HG03175 (cell line): ENCODE measurements around the gene NCOA6.
A peak's percentile ranks its signal among the peaks of the same experiment; 100 is the strongest.
"Not testable (repeated sequence)": the region's sequence is repeated elsewhere in the genome, so short reads cannot be mapped to it uniquely, and the experiment has no call there.

Experiments used
- ATAC-seq: cut with Tn5 transposase; IDR thresholded peaks from one replicate; pipeline ENCODE4 v1.9.1; 2021; ENCODE audit warnings: mild to moderate bottlenecking, moderate library complexity; ENCODE audit not compliant: unreplicated experiment

The NCOA6 gene

GRCh38 chr20:34722560-34722959 is 102.9 kb downstream of the NCOA6 start:
- not testable (repeated sequence) for ATAC-seq

- ATAC-seq: no peak
These were observed 105.2 kb downstream of the NCOA6 start for GRCh38 chr20:34720266-34720665.

DNA sequence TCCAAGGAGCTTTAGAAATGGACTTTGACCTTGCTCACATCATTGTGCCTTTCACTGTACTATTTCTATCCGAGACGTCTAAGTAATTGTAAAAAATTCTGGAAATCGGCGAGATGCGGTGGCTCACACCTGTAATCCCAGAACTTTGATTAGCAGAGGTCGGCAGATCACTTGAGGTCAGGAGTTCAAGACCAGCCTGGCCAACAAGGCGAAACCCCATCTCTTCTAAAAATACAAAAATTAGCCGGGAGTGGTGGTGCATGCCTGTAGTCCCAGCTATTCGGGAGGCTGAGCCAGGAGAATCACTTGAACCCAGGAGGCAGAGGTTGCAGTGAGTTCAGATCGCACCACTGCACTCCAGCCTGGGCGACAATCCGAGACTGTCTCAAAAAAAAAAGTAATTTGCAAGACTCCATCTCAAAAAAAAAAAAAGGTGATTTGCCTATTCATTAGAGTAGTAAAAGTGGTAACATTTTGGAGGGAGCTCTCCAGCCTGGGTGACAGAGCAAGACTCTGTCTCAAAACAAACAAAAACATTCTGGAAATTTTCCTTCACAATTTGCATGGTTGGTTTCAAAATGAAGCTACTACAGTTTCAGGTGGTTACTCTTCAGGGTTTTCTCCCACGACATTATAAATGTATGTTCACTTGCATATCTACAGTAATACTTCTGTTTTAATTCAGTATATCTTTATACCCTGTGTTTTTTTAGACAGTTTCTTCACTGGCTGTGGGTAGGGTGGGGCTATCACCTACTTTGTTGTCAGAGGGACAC is 106.0 kb downstream of the NCOA6 start:
- ATAC-seq: peak; percentile 82

GRCh38 chr20:34717230-34718095 is 108.0 kb downstream of the NCOA6 start:
- ATAC-seq: no peak

DNA sequence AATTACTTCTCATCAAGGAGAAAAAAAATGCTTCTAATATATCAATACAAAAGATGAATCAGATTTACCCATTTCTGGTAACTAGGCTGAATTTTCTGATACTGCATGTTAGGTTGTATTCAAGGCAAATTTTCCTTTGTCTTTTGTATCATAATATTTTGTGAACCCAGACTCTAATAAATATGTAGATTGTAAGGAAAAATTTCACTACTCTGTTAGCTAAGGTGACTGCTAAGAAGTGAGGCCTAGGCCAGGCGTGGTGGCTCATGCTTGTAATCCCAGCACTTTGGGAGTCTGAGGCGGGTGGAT is 108.6 kb downstream of the NCOA6 start:
- ATAC-seq: no peak

GRCh38 chr20:34715384-34715783 is 110.1 kb downstream of the NCOA6 start:
- no peak for ATAC-seq

GRCh38 chr20:34713944-34714515 is 111.4 kb downstream of the NCOA6 start:
- not testable (repeated sequence) for ATAC-seq

- ATAC-seq: no peak
These were observed 112.1 kb downstream of the NCOA6 start for GRCh38 chr20:34713194-34713943.

GRCh38 chr20:34712525-34713192 is 112.8 kb downstream of the NCOA6 start:
- ATAC-seq: no peak

- no peak for ATAC-seq
These were observed 113.5 kb downstream of the NCOA6 start for GRCh38 chr20:34711813-34712430.

DNA sequence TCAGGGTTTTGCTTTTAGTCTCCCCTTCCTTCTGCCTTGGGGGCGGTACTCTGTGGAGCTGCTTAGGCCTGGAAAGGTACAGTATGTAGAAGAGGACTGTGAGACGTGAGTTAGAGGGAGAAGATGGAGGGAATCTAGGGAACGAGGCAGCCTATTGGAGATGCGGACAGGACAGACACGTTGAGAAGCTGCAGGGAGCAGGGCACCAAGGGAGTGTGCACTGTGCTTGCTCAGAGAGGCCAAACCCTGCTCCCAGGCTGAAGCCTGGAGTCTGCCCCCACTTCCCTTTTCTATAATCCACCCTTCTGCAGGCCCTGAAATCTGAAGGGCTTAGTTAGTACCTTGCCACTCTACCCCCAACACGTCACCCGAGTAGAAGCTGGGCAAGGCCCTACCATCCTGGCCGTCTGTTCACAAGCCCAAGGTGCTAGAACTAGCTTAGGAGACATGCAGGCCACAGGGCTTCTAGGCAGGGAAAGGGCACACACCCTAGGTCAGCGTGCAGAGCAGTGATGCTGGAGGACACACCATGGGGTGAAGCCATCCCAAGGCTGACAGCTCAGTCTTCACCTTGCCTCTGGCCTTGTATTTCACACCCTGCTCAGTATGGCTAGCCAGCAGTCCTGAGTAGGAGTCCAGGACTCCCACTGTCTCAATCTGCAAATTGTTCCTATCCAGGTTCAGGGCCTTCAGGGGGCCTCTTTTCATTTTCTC is 114.4 kb downstream of the NCOA6 start:
- ATAC-seq: no peak

DNA sequence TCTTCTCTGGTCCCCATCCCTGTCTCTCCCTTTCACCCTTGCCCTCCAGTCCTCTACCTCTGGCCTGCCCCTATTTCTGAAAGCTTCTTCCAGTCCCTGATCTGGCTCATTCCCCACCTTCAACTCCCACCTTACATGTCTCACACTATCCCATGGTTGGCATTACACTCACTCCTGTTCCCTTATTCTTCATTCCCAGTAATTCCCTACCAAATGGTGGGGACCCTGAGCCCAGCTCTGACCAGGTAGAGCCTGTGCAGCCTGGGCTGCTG is 114.9 kb downstream of the NCOA6 start:
- ATAC-seq: no peak

GRCh38 chr20:34709831-34710567 is 115.5 kb downstream of the NCOA6 start:
- peak; percentile 41 for ATAC-seq

DNA sequence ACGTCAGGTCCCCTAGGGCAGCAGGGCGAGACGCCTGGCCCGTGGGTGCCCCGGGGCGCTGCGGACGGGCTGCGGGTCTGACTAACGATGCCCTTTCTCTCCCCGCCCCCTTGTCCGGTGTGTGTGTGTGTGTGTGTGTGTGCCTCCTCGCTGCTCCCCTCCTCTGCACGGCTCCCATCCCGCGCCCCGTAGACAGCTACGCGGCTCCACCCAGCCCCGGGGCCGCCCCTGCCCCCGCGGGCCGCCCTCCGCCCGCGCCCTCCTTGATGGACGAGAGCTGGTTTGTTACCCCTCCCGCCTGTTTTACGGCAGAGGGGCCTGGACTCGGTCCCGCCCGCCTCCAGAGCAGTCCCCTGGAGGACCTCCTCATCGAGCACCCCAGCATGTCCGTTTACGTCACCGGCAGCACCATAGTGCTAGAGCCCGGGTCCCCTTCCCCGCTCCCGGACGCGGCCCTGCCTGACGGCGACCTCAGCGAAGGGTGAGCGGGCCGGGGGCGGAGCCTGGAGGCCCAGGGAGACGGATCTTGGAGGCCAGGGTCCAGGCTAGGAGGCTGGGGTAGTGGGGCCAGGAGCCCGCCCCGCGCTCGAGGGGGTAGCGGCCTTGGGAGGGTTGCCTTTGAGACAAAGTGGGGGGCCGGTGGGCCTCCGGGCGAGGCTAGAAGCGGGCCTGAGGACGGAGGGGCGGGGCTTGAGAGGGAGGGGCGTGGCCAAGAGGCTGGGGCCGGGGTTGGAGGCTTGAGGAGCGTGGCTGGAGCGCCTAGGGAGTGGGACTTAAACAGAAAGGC is 116.2 kb downstream of the NCOA6 start:
- ATAC-seq: peak; percentile 55

- peak; percentile 1 for ATAC-seq
These were observed 116.8 kb downstream of the NCOA6 start for GRCh38 chr20:34708621-34709043.

- no peak for ATAC-seq
These were observed 118.3 kb downstream of the NCOA6 start for GRCh38 chr20:34706912-34707784.

- ATAC-seq: no peak
These were observed 119.1 kb downstream of the NCOA6 start for GRCh38 chr20:34706302-34706875.
